Raji (cell line): ENCODE results near the gene DCHS1.

Experiments
- POLR2A ChIP-seq: IDR thresholded peaks from 2 replicates; pipeline ENCODE4 v1.6.1; 2011; ENCODE audit warnings: low read depth, low read length, control low read depth; ENCODE audit not compliant: insufficient read depth

Gene DCHS1

DNA sequence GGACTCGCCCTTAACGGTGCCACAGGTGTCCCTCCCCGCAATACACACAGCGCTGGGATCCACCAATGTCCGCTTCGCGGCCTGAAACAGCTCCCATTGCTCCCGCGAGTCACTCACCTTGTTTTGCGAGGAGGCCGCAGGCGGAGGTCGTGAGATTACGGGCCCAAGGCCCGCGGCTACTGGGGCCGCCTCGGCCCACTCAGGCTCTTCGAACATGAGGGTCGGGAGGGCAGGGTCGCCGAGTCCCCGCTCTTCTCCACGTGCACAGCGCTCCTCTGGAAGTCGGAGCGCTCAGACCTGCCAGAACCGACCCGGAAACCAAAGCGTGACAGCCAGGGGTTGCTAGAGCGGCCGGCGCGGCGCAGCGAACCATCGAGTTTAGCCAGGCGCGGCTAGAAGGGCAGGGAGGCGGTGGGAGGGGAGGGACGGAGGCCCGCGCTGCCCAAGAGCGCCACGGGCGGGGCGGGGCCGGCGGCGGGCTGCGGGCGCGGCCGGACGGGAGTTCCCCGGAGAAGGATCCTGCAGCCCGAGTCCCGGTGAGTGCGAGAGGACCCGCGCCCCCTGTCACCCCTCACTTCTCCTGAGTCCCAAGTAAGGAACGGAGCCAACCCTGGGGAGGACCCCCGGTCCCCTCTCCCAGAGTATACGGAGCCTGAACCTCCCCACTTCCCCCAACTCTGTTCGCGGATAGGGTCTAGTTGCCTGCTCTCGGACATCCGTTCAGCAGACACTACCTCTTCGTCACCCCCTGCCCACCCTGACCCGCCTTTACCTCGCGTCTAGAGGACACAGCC is 52.1 kb downstream of the DCHS1 start, which contains the start of the genes ILK and RRP8:
Gene ILK (plus strand): TSS at position 488 of the 794 bp plus-strand sequence. CDS start 498 bp downstream, outside the sequence.
Gene RRP8 (minus strand): TSS at position 330 of the 794 bp plus-strand sequence. CDS start 114 bp downstream, at position 216.
- peak; percentile 90 for TF ChIP-seq POLR2A

DNA sequence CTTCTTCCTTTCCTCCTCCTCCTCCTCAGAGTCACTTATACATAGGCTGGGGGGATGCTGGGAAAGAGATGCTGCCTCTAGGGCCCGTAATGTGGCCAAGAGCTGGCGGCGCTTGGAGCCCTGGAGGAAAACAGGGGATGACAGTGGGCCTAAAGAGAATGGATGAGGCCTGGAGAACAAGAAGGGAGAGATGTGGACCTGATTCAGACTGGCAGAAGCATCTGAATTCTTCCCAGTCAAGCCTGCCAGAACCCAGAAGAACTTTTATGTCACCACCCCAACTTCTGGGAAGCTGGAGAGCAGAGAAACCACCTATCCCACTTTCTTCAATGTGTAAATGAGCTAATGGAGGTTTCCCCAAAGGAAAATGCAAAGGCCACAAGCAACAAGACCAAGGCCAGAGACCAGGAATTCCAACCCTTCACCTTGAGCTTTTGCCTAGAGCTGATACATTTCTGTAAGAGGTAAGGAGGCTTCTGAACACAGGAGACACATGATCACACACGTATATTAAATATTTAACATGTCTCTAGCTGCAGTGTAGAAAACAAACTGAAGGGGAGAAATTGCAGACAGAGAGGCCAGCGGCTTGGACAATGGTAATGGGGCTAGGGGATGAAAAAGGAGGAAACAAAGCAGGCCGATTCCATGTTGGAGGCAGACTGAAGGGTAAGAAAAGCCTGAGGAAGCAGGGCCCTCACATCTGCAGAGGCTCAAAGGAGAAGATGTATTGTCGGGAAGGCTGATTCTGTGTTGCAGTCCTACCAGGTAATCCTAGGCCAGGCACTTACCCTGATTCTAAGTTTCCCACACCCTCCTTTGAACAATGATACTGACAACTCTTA is 53.3 kb downstream of the DCHS1 start:
- no peak for TF ChIP-seq POLR2A

DNA sequence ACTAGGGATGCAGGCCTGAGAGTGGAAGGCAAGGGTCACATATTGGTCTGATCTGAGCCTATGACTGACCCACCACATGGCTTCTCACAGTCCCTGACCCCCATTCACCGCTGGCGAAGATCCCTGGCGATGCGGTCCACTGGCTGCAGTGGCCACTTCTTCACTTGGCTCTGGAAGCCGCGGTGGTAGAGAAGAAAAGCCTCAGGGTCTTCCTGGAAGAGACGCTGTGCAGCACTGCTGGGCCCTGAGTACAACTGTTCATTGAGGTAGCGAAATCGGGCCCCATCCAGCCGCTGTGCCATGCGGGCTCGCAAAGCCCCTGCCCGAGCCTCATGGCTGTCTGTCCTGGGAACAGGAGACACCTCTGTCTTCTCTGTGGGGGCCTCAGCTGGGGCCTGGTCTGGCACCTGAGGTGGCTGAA is 54.6 kb downstream of the DCHS1 start:
- no peak for TF ChIP-seq POLR2A

DNA sequence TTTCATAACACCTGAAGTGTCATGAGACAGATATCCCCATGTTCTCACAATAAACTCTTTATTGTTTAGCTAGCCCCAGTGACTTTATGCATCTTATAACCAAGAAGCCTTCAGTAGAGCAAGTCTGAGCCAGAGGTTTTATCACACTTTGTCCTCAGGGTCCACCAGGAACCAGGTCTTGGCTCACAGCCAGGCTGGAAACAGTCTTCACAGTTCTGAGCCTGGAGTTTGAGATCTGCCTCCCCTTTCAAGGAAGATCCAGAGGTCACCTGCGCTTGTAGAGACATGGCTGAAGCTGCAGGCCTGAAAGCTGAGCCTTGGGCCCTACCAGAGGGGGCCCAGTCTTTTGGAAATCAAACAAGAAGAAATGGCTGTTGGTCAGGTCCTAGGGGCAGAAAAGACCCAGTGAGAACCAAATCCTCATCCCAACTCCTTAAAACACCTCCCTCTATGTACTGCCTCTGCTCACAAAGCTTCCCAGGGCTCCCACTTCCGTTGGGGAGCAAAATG is 55.7 kb downstream of the DCHS1 start:
- no peak for TF ChIP-seq POLR2A

DNA sequence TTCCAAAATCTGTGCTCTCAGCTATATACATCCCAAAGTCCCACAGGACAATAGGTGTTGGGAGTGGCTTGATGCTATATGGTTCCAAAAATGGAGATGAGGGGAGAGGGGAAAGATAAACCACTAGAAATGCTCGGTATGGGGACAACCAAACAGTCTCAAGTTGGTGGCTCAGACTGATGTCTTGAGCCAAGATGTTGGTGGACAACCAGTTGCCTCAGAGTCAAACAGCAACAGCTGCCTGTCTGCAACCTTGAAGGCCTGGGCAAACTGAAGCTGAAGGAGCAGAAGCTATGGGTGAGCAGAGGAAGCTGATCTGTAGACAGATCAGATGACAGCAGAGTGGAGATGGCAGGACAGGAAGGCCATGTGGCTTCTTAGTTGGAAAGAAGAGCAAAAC is 56.2 kb downstream of the DCHS1 start:
- no peak for TF ChIP-seq POLR2A

DNA sequence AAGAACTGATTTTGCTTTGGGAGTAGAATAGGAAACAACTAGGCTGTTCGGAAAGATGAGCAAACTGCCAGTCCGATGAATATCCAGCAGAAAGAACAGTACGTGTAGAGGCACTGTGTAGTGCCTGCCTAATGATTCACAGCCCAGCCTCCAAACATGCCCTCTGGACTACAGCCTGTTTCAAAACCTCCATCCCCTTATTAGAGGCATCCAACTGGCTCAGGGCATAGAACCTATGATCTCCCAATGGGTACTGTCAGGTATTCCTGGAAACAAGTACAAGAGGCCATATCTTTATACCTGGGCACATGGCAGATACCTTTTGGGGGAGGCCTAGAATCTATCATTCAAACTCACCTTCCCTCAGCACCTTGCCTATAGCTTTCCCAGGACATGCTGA is 57.1 kb downstream of the DCHS1 start:
- TF ChIP-seq POLR2A, result no peak

DNA sequence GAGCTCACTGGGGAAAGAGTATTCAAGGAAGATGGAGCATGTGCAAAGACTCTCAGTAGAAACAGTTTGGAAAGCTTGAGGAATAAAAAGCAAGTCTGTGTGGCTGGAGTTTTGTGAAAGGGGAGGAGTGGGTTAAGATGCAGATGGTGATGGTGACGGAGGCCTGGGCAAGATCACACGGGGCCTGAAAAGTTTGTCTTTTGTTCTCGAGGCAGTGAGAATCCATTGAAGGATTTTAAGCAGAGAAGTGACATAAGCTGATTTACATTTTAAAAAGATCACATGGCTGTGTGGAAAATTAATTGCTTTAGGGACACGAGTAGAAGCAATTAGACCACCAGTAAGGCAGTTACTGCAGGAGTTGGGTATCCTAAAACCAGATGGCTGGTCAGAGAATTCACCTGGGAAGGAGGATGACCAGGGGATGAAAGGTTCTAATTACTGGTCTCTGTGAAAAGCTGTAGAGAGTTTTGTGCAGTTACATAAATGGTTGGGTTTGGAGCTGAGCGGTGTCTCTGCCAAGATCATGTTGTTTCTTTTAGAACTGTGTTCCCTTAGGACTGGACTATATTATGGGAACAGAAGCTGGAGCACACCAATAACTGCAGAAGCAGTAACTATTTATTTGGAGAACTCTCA is 59.3 kb downstream of the DCHS1 start:
- TF ChIP-seq POLR2A, result no peak

DNA sequence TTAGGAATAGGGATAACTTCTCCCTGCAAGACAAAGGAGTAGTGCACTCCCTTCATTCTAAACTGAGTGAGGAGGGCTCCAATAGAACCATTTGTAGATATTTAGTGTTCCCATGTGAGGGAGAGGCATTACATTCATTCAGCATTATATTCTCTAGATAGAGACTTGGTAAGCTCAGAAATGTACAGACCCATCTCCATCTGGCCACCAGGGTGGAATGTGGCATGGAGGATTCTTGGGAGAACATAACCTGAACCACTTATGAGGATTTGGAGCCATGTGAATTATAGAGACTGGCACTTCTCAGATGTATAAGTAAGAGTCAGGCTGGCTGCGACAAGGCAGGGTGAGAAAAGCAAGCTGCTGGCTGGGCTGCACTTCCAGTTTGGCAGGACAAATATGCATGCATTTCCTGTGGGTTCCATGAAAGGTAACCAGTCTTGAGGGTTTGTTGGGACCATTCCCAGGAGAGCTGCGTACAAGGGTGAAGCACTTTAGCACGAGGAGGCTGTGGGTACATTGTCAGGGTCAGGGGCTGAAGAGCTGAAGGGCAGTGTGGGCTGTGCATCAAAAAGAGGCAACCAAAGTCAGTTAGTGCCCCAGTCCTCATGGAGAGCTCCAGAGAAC is 61.4 kb downstream of the DCHS1 start:
- no peak for TF ChIP-seq POLR2A

DNA sequence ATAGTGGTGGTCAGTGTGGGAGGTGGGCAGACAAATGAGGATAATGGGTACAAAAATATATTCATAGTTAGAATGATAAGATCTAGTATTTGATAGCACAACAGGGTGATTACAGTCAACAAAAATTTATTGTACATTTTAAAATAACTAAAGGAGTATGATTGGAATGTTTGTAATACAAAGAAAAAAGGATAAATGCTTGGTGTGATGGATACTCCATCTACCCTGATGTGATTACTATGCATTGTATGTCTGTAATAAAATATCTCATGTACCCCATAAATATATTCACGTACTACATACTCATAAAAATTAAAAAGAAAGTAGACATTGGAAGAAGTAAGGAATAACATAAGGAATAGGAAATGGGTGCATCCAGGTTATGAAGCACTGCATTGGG is 67.6 kb downstream of the DCHS1 start:
- no peak for TF ChIP-seq POLR2A

DNA sequence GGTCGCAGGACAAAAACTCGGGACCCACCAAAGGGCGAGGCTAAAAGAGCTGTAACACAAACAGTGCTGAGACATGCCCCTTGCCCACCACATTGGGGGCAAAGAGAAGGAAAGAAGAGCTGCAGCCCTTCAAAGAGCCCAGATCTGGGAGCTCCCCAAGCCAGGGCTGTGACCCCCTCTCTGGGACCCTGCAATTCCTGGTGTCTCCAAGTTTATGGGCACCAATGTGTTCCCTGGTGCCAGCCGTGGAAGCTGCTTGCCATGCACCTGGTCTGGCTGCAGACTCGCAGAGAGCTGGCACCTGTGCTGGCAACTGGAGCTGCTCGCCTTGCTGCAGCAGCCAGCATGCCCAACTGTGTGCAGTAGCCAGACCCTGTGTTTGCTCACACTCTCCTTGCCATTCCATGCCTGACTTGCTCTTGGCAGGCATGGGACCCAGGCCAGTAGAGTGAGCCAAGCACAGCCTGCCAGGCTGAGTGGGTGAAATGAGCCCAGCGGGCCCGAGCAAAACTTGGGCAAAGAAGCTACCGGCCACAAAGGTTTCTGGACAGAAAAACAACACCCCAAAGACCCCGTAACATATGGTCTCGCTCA is 68.2 kb downstream of the DCHS1 start:
- TF ChIP-seq POLR2A, result no peak

DNA sequence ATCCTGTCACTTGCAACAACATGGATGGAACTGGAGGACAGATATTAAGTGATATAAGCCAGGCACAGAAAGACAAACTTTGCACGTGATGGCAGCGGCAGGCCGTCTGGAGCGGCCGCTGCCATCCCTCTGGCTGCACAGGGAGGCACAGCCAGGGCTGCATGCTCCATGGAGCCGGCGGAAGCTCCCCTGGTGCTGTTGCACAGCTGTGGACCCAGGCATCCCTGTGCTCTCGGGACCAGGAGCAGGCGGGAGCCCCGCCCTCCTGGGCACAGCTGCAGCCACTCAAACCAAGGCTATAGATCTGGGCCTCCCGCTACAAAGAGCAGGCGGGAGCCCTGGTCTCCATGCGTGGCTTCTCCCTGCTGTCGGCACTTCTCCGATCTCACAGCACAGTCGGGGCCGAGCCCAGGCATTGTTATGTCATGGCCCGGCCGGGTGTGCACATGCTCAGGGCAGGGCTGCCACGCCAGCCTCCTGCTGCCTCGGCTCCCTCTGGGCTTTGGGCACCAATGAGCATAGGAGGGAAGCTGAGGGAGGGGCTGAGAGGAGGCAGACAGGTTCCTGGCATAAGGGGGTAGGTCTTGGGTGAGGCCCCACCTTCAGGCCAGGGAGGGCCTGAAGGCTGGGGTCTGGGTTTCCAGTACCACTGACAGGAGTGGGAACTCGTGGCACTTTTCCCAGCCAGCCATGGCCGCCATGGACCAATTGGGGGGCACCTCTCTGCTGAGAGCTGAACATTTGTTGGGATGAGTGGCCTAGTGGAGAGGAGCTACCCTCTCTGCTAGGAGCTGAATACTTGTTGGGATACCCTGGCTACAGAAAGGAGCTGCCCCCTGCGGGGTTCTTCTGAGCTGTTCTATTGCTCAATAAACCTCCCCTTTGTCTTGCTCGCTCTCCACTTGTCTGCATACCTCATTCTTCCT is 68.9 kb downstream of the DCHS1 start:
- TF ChIP-seq POLR2A, result no peak

DNA sequence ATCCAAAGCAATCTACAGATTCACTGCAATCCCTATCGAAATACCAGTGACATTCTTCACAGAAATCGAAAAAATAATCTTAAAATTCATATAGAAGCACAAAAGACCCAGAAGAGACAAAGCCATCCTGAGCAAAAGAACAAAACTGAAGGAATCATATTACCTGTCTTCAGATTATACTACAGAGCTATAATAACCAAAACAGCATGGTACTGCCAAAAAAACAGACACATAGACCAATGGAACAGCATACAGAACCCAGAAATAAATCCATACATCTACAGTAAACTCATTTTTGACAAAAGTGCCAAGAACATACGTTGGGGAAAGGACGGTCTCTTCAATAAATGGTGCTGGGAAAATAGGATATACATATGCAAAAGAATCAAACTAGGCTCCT is 71.1 kb downstream of the DCHS1 start:
- no peak for TF ChIP-seq POLR2A

DNA sequence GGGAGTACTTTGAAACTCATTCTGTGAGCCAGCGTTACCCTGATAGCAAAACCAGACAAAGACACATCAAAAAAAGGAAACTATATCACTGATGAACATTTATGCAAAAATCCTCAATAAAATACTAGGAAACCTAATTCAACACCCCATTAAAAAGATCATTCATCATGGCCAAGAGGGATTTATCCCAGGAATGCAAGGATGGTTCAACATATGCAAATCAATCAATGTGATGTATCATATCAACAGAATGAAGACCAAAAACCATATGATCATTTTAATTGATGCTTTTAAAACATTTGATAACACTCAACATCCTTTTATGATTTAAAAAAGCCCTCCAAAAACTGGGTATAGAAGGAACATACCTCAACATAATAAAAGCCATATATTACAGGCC is 72.0 kb downstream of the DCHS1 start:
- no peak for TF ChIP-seq POLR2A
